ENCODE data around the gene APOC3.
"Not testable (repeated sequence)": the region's sequence is repeated elsewhere in the genome, so short reads cannot be mapped to it uniquely, and the experiment has no call there.

APOC3 gene

GRCh38 chr11:116796548-116796947, 33.2 kb upstream of the APOC3 start:
- Histone ChIP-seq H3K27me3 (ENCODE audit: insufficient read depth, low read depth, severe bottlenecking) (no peaks in the 10 kb centered on the region), H3K36me3 (no peaks in the 10 kb centered on the region), H3K9me3 (ENCODE audit: severe bottlenecking) (no peaks in the 10 kb centered on the region), H3K4me3 (ENCODE audit: low read depth, low read length) (no peak overlapping the region), H3K27ac (no peak overlapping the region)
- no peak for DNase-seq
- TF ChIP-seq, protein P1, sequence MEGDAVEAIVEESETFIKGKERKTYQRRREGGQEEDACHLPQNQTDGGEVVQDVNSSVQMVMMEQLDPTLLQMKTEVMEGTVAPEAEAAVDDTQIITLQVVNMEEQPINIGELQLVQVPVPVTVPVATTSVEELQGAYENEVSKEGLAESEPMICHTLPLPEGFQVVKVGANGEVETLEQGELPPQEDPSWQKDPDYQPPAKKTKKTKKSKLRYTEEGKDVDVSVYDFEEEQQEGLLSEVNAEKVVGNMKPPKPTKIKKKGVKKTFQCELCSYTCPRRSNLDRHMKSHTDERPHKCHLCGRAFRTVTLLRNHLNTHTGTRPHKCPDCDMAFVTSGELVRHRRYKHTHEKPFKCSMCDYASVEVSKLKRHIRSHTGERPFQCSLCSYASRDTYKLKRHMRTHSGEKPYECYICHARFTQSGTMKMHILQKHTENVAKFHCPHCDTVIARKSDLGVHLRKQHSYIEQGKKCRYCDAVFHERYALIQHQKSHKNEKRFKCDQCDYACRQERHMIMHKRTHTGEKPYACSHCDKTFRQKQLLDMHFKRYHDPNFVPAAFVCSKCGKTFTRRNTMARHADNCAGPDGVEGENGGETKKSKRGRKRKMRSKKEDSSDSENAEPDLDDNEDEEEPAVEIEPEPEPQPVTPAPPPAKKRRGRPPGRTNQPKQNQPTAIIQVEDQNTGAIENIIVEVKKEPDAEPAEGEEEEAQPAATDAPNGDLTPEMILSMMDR (IDR thresholded peaks at IDR 0.05; ENCODE audit: low read depth, low read length) = no peak

DNA sequence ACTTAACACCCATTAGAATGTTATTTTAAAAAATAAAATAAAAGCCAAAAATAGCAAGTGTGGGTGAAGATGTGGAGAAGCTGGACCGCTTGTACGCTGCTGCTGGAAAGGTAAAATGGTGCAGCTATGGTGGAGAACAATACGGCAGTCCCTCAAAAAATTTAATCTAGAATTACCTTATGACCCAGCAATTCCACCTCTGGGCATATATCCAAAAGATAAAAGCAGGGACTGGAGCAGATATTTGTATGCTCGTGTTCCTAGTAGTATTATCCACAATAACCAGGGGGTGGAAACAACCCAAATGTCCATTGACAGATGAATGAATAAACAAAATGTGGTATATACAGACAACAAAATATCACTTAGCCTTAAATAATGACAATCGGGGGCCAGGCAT, 31.9 kb upstream of the APOC3 start:
- TF ChIP-seq, protein P1 (IDR thresholded peaks at IDR 0.05; ENCODE audit: low read depth, low read length) = no peak
- Histone ChIP-seq H3K4me3 (ENCODE audit: low read depth, low read length) (no peak overlapping the region), H3K9me3 (ENCODE audit: severe bottlenecking) (no peaks in the 10 kb centered on the region), H3K36me3 (no peaks in the 10 kb centered on the region), H3K27me3 (ENCODE audit: insufficient read depth, low read depth, severe bottlenecking) (no peaks in the 10 kb centered on the region), H3K27ac (no peak overlapping the region)
- no peak for DNase-seq

- Histone ChIP-seq H3K27me3 (ENCODE audit: insufficient read depth, low read depth, severe bottlenecking) (no peaks in the 10 kb centered on the region), H3K9me3 (ENCODE audit: severe bottlenecking) (no peaks in the 10 kb centered on the region), H3K27ac (no peak overlapping the region), H3K4me3 (ENCODE audit: low read depth, low read length) (no peak overlapping the region), H3K36me3 (no peaks in the 10 kb centered on the region)
- DNase-seq = no peak
- TF ChIP-seq, protein P1 (IDR thresholded peaks at IDR 0.05; ENCODE audit: low read depth, low read length) = no peak
Observed at GRCh38 chr11:116798368-116798767, 31.3 kb upstream of the APOC3 start.

DNA sequence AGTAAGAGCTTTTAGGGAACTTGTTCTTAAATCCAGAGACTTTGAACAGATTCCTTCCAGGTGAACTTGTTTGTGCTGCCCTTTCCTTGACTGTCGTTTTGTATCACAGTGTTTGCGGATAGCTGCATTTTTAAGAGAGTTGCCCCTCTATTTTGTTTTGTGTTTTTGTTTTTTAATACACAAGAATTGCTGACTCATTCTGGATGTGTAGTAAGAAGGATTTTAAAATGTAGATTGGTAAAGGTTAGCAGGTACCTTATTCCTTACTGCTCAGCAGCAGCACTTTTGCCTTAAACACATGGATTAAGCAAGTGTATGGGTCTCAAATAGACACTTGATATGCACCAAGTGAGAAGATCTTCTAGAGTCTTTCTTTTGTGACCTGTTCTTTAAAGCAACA, 29.1 kb upstream of the APOC3 start:
- Histone ChIP-seq H3K9me3 (ENCODE audit: severe bottlenecking) (no peaks in the 10 kb centered on the region), H3K4me3 (ENCODE audit: low read depth, low read length) (no peak overlapping the region)
- no peak for DNase-seq

GRCh38 chr11:116801662-116802061, 28.0 kb upstream of the APOC3 start:
- H3K9me3 ChIP-seq (ENCODE audit: severe bottlenecking); H3K27ac ChIP-seq; H3K4me3 ChIP-seq (ENCODE audit: low read depth, low read length); H3K27me3 ChIP-seq (ENCODE audit: insufficient read depth, low read depth, severe bottlenecking); H3K36me3 ChIP-seq; DNase-seq: not testable (repeated sequence)

More for the DNA sequence above, 29.1 kb upstream of the APOC3 start:
- no peak overlapping the region for H3K27ac ChIP-seq
- TF ChIP-seq, protein P1 (IDR thresholded peaks at IDR 0.05; ENCODE audit: low read depth, low read length) = no peak
- no peaks in the 10 kb centered on the region for H3K36me3 ChIP-seq
- no peaks in the 10 kb centered on the region for H3K27me3 ChIP-seq (ENCODE audit: insufficient read depth, low read depth, severe bottlenecking)

DNA sequence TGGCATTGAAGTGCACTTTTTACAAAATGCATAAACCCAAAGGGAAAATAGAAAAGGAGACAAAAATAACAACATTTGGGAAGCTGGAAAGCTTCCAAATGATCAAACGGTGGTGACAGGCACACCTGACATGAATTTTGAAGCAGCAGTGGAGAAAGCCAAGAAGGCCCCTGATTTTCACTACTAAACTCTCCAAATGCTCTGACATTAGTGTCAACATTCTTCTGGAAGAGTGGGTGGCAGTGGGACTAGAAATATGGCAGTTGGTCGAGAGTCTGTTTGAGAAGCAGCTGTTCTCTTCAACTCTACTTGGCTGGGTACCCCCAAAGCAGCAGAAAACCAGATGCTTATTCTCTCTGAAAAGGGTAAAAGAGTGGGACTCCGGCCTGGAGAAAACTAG, 25.7 kb upstream of the APOC3 start:
- Histone ChIP-seq H3K27ac (no peak overlapping the region), H3K4me3 (ENCODE audit: low read depth, low read length) (no peak overlapping the region), H3K27me3 (ENCODE audit: insufficient read depth, low read depth, severe bottlenecking) (no peaks in the 10 kb centered on the region), H3K36me3 (no peaks in the 10 kb centered on the region), H3K9me3 (ENCODE audit: severe bottlenecking) (no peaks in the 10 kb centered on the region)
- TF ChIP-seq, protein P1 (IDR thresholded peaks at IDR 0.05; ENCODE audit: low read depth, low read length) = no peak
- DNase-seq = no peak

All from WERI-Rb-1 (cell line).